Measurements from ENCODE around the gene TLCD3B.

Gene TLCD3B

DNA sequence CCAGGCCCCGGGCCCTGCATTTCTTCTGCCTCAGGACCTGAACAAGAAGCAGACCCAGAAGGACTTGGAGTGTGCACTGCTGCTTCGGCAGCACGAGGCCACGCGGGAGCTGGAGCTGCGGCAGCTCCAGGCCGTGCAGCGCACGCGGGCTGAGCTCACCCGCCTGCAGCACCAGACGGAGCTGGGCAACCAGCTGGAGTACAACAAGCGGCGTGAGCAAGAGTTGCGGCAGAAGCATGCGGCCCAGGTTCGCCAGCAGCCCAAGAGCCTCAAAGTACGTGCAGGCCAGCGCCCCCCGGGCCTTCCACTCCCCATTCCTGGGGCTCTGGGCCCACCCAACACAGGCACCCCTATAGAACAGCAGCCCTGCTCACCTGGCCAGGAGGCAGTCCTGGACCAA, 44.8 kb downstream of the TLCD3B start:
- TF ChIP-seq, protein P1, sequence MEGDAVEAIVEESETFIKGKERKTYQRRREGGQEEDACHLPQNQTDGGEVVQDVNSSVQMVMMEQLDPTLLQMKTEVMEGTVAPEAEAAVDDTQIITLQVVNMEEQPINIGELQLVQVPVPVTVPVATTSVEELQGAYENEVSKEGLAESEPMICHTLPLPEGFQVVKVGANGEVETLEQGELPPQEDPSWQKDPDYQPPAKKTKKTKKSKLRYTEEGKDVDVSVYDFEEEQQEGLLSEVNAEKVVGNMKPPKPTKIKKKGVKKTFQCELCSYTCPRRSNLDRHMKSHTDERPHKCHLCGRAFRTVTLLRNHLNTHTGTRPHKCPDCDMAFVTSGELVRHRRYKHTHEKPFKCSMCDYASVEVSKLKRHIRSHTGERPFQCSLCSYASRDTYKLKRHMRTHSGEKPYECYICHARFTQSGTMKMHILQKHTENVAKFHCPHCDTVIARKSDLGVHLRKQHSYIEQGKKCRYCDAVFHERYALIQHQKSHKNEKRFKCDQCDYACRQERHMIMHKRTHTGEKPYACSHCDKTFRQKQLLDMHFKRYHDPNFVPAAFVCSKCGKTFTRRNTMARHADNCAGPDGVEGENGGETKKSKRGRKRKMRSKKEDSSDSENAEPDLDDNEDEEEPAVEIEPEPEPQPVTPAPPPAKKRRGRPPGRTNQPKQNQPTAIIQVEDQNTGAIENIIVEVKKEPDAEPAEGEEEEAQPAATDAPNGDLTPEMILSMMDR (IDR thresholded peaks at IDR 0.05), result no peak

DNA sequence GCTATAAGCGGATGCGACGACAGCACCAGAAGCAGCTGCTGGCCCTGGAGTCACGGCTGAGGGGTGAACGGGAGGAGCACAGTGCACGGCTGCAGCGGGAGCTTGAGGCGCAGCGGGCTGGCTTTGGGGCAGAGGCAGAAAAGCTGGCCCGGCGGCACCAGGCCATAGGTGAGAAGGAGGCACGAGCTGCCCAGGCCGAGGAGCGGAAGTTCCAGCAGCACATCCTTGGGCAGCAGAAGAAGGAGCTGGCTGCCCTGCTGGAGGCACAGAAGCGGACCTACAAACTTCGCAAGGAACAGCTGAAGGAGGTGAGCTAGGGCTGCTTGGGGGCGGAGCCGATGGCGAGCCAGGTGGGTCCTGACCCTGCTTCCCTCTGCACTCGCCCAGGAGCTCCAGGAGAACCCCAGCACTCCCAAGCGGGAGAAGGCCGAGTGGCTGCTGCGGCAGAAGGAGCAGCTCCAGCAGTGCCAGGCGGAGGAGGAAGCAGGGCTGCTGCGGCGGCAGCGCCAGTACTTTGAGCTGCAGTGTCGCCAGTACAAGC, 45.7 kb downstream of the TLCD3B start:
- TF ChIP-seq, protein P1 (IDR thresholded peaks at IDR 0.05), result no peak

DNA sequence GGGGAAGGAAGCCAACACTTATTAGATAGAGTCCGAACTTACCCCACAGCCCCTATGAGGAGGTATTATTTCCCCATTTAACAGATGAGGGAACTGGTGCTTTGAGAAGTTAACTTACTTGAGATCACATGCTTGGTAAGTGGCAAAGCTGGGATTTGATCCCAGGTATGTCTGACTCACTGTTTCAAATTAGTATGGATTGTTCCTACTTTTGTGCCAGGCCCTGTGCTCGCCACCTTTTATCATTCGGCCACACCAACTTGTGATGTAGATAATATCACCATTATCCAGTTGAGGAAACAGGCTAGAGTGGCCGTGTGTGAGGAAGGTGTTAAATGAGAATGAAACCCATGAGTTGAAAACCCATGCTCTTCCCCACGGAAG, 46.3 kb downstream of the TLCD3B start:
- TF ChIP-seq, protein P1 (IDR thresholded peaks at IDR 0.05), result no peak

DNA sequence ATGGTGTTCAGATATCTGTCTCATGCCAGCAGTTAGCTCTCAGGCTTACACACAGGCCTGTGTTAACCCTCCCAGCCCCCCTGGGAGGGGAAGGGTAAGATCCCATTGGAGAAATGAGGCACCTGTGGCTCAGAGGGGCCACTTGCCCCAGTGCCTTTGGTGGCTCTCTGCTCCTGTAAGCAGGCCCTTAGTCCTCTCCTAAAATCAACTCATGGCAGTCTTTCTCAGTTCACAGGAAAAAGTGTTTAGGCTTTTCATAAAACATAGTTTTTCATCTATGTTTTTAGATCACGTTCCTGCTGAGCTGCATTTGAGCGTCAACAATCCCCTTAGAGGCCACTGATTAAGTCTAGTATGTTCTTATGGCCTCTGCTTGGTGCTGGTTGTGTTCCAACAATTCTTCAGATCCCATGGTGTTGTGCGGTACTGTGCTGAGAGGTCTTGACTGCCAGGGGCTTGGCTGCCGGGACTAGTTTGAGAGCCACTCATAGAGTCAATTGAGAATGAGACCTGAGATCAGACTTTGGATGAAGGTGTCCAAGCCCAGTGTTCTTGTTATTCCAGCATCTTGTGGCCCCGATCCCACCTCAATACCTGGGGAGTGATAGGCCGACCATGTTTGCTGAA, 46.8 kb downstream of the TLCD3B start:
- TF ChIP-seq, protein P1 (IDR thresholded peaks at IDR 0.05), result no peak

DNA sequence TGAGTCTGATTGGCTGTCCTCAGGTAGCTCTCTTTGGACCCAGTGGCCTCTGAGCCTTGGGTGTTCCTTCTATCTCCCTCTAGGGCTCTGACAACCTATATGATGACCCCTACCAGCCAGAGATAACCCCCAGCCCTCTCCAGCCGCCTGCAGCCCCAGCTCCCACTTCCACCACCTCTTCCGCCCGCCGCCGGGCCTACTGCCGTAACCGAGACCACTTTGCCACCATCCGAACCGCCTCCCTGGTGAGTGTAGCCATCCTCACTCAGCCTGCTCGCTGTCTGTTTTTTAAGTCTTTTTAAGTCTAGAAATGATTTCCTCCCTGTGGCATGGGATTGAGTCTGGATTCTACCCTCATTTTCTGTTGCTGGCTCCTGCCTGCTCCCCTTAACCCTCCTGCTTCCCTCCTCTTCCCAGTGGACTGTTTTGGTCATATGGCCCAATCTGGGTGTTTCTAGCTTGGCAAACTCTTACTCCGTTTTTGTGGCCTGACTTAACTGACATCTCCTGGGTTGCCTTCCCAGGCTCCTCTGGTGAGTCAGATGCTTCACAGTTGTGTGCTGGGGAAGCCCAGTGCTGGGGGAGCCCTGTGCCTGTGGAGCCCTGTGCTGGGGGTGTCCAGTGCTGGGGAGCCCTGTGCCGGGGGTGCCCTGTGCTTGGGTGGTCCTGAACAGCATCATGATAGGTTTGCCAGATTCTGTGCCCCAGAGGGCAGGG, 47.5 kb downstream of the TLCD3B start:
- TF ChIP-seq, protein P1 (IDR thresholded peaks at IDR 0.05), result no peak

DNA sequence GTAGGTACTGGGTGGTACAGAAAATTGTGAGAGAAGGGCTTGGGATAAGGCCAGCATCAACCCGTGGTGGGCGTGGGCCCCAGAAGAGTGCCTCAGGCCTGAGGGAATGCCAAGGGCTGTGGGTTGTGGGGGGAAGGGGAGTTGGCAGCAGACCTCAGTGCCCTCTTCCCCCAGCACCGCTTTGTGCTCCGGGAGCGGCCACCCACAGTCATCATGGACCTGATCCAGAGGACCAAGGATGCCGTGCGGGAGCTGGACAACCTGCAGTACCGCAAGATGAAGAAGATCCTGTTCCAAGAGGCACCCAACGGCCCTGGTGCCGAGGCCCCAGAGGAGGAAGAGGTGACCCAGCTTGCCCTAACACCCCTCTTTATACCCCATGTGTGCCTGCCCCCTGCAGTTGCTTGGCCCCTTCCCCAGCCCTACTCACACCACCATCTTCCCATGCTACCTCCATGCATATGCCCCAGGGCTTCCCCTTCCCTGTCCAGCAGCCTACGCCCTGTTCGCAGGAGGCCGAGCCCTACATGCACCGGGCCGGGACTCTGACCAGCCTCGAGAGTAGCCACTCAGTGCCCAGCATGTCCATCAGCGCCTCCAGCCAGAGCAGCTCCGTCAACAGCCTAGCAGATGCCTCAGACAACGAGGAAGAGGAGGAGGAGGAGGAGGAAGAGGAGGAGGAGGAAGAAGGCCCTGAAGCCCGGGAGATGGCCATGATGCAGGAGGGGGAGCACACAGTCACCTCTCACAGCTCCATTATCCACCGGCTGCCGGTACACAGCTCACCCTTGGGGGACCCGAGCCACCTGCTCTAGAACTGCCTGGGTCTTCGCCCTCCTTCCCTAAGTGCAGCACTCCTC, 48.3 kb downstream of the TLCD3B start:
- TF ChIP-seq, protein P1 (IDR thresholded peaks at IDR 0.05), result no peak

DNA sequence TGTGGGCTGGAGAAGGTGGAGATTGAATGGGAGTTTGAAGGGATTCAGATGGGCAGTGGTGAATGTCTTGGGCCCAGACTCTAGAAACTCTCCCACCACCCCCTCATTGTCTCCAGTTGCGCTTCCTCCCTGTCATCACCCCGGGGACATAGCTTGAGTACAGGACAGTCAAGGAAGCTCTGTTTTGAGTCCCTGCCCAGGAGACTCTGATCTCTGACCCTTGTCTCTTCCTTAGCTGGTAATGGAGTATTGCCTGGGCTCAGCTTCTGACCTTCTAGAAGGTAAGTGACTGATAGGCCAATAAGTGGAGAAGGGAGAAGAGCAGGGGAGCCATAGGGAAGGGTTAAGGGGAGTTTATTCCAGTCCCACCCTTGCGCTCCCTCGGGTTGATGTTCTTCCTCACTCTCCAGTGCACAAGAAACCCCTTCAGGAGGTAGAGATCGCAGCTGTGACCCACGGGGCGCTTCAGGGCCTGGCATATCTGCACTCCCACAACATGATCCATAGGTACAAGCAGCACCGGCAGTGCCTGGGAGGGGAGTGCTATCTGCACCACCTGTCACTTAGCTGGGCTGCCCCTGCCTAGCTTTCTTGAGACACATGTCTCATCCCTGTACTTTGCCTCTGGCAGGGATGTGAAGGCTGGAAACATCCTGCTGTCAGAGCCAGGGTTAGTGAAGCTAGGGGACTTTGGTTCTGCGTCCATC, 52.4 kb downstream of the TLCD3B start:
- TF ChIP-seq, protein P1 (IDR thresholded peaks at IDR 0.05), result no peak
